ENCODE data around the gene CSF3.
"Not testable (repeated sequence)": the region's sequence is repeated elsewhere in the genome, so short reads cannot be mapped to it uniquely, and the experiment has no call there.

GRCh38 chr17:40012017-40012647 is 3.1 kb upstream of the CSF3 start:
- TF ChIP-seq JUN (CRISPR knock-in tag; IDR thresholded peaks at IDR 0.05); CTCF (IDR thresholded peaks at IDR 0.05); GABPB1 (CRISPR knock-in tag; IDR thresholded peaks at IDR 0.05); FOXP1 (CRISPR knock-in tag; IDR thresholded peaks at IDR 0.05; ENCODE audit: borderline replicate concordance); ZNF396 (CRISPR knock-in tag; IDR thresholded peaks at IDR 0.05; ENCODE audit: borderline replicate concordance); TEAD4 (CRISPR knock-in tag; IDR thresholded peaks at IDR 0.05); SP1 (CRISPR knock-in tag; conservative IDR thresholded peaks at IDR 0.05); MLX (CRISPR knock-in tag; IDR thresholded peaks at IDR 0.05); MAX (CRISPR knock-in tag; IDR thresholded peaks at IDR 0.05): not testable (repeated sequence)
- TF ChIP-seq NFYB (CRISPR knock-in tag; conservative IDR thresholded peaks at IDR 0.05; ENCODE audit: low read depth) = 0 out of 2 replicates have a peak, but pooled peaks have one; percentile 20
- TF ChIP-seq, protein P1, sequence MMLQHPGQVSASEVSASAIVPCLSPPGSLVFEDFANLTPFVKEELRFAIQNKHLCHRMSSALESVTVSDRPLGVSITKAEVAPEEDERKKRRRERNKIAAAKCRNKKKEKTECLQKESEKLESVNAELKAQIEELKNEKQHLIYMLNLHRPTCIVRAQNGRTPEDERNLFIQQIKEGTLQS (CRISPR knock-in tag; conservative IDR thresholded peaks at IDR 0.05) = not testable (repeated sequence)
